ENCODE results near the gene GJC3.
"Not testable (repeated sequence)": the region's sequence is repeated elsewhere in the genome, so short reads cannot be mapped to it uniquely, and the experiment has no call there.

The GJC3 gene

GRCh38 chr7:99930376-99930775, 956 bp upstream of the GJC3 start:
- DNase-seq (ENCODE audit: low read depth in 1 of 2, low spot score in 1 of 2), result no peak

GRCh38 chr7:99929730-99930053, 272 bp upstream of the GJC3 start:
- DNase-seq (ENCODE audit: low read depth in 1 of 2, low spot score in 1 of 2), result no peak

- DNase-seq (ENCODE audit: low read depth in 1 of 2, low spot score in 1 of 2), result no peak
Measured at GRCh38 chr7:99928188-99928587, 1.2 kb downstream of the GJC3 start.

- DNase-seq (ENCODE audit: low read depth in 1 of 2, low spot score in 1 of 2), result no peak
Measured at GRCh38 chr7:99927536-99927935, 1.9 kb downstream of the GJC3 start.

GRCh38 chr7:99926321-99926720, 3.1 kb downstream of the GJC3 start:
- no peak for DNase-seq (ENCODE audit: low read depth in 1 of 2, low spot score in 1 of 2)

- DNase-seq (ENCODE audit: low read depth in 1 of 2, low spot score in 1 of 2), result no peak
Measured at GRCh38 chr7:99923200-99923599, 6.2 kb downstream of the GJC3 start.

GRCh38 chr7:99920149-99920548, 9.3 kb downstream of the GJC3 start:
- no peak for DNase-seq (ENCODE audit: low read depth in 1 of 2, low spot score in 1 of 2)

GRCh38 chr7:99919814-99920112, 9.7 kb downstream of the GJC3 start:
- DNase-seq (ENCODE audit: low read depth in 1 of 2, low spot score in 1 of 2), result no peak

GRCh38 chr7:99918959-99919813, 10.2 kb downstream of the GJC3 start, which contains the start of gene TRIM4:
TSS of gene TRIM4 (minus strand) at chr7:99919530. CDS start at chr7:99919401, 129 bp downstream.
- DNase-seq (ENCODE audit: low read depth in 1 of 2, low spot score in 1 of 2), result peak; percentile 85 to 91

GRCh38 chr7:99910976-99911375, 18.4 kb downstream of the GJC3 start:
- DNase-seq (ENCODE audit: low read depth in 1 of 2, low spot score in 1 of 2), result no peak

GRCh38 chr7:99901581-99901980, 27.8 kb downstream of the GJC3 start:
- DNase-seq (ENCODE audit: low read depth in 1 of 2, low spot score in 1 of 2), result no peak

- DNase-seq (ENCODE audit: low read depth in 1 of 2, low spot score in 1 of 2), result no peak
Measured at GRCh38 chr7:99899830-99900519, 29.4 kb downstream of the GJC3 start.

- DNase-seq (ENCODE audit: low read depth in 1 of 2, low spot score in 1 of 2), result no peak
Measured at GRCh38 chr7:99898836-99899235, 30.6 kb downstream of the GJC3 start.

GRCh38 chr7:99898023-99898357, 31.4 kb downstream of the GJC3 start:
- no peak for DNase-seq (ENCODE audit: low read depth in 1 of 2, low spot score in 1 of 2)

GRCh38 chr7:99897322-99898022, 31.9 kb downstream of the GJC3 start:
- no peak for DNase-seq (ENCODE audit: low read depth in 1 of 2, low spot score in 1 of 2)

GRCh38 chr7:99894738-99895137, 34.7 kb downstream of the GJC3 start:
- DNase-seq (ENCODE audit: low read depth in 1 of 2, low spot score in 1 of 2), result no peak

- no peak for DNase-seq (ENCODE audit: low read depth in 1 of 2, low spot score in 1 of 2)
Measured at GRCh38 chr7:99893280-99893679, 36.1 kb downstream of the GJC3 start.

GRCh38 chr7:99890348-99890747, 39.1 kb downstream of the GJC3 start:
- DNase-seq (ENCODE audit: low read depth in 1 of 2, low spot score in 1 of 2), result not testable (repeated sequence)

- not testable (repeated sequence) for DNase-seq (ENCODE audit: low read depth in 1 of 2, low spot score in 1 of 2)
Measured at GRCh38 chr7:99888366-99888765, 41.1 kb downstream of the GJC3 start.

- DNase-seq (ENCODE audit: low read depth in 1 of 2, low spot score in 1 of 2), result no peak
Measured at GRCh38 chr7:99881370-99881769, 48.0 kb downstream of the GJC3 start.

- DNase-seq (ENCODE audit: low read depth in 1 of 2, low spot score in 1 of 2), result no peak
Measured at GRCh38 chr7:99876933-99877332, 52.5 kb downstream of the GJC3 start, which contains the start of gene OR2AE1. TSS of gene OR2AE1 (minus strand) at chr7:99877033. CDS start at chr7:99877033, 0 bp downstream.

GRCh38 chr7:99876491-99876890, 52.9 kb downstream of the GJC3 start:
- no peak for DNase-seq (ENCODE audit: low read depth in 1 of 2, low spot score in 1 of 2)

All from activated CD4-positive, alpha-beta T cell treated with anti-CD3 and anti-CD28 coated beads, Interleukin-2, amount 50 U/mL, for 24 hours (primary cell).